ENCODE results near the gene DPH2.

The DPH2 gene

GRCh38 chr1:43947874-43948437 is 21.9 kb upstream of the DPH2 start:
- Mint-ChIP-seq H3K9me3 (no peaks in the 10 kb centered on the region), H3K27me3 (no peaks in the 10 kb centered on the region), H3K36me3 (ENCODE audit: insufficient read depth) (peaks cover 8% of the 10 kb centered on the region), H3K4me1 (peaks cover 53% of the 10 kb centered on the region), H3K27ac (ENCODE audit: low read depth) (no peak overlapping the region), H3K4me3 (peak overlapping the region; percentile 97)
- ATAC-seq (replicated peaks; ENCODE audit: extremely low read depth, poor library complexity, severe bottlenecking) = no peak
- no peak for DNase-seq (ENCODE audit: low spot score in 2 of 2)

GRCh38 chr1:43949678-43950077 is 20.1 kb upstream of the DPH2 start:
- peaks cover 50% of the 10 kb centered on the region for H3K4me1 Mint-ChIP-seq
- no peaks in the 10 kb centered on the region for H3K9me3 Mint-ChIP-seq
- peaks cover 8% of the 10 kb centered on the region for H3K36me3 Mint-ChIP-seq (ENCODE audit: insufficient read depth)
- no peak overlapping the region for H3K4me3 Mint-ChIP-seq
- H3K27me3 Mint-ChIP-seq = no peaks in the 10 kb centered on the region
- H3K27ac Mint-ChIP-seq (ENCODE audit: low read depth) = no peak overlapping the region
- DNase-seq (ENCODE audit: low spot score in 2 of 2) (no peak), ATAC-seq (replicated peaks; ENCODE audit: extremely low read depth, poor library complexity, severe bottlenecking) (no peak)

- Mint-ChIP-seq H3K27ac (ENCODE audit: low read depth) (no peak overlapping the region), H3K9me3 (no peaks in the 10 kb centered on the region), H3K4me1 (peaks cover 40% of the 10 kb centered on the region), H3K27me3 (no peaks in the 10 kb centered on the region), H3K36me3 (ENCODE audit: insufficient read depth) (peaks cover 8% of the 10 kb centered on the region), H3K4me3 (no peak overlapping the region)
- no peak for DNase-seq (ENCODE audit: low spot score in 2 of 2)
- ATAC-seq (replicated peaks; ENCODE audit: extremely low read depth, poor library complexity, severe bottlenecking) = no peak
Observed at GRCh38 chr1:43951021-43951985, 18.5 kb upstream of the DPH2 start.

- DNase-seq (ENCODE audit: low spot score in 2 of 2) = no peak
- peaks cover 38% of the 10 kb centered on the region for H3K4me1 Mint-ChIP-seq
- H3K4me3 Mint-ChIP-seq = no peak overlapping the region
- H3K9me3 Mint-ChIP-seq = no peaks in the 10 kb centered on the region
- no peak overlapping the region for H3K27ac Mint-ChIP-seq (ENCODE audit: low read depth)
- H3K36me3 Mint-ChIP-seq (ENCODE audit: insufficient read depth) = peaks cover 4% of the 10 kb centered on the region
- no peaks in the 10 kb centered on the region for H3K27me3 Mint-ChIP-seq
- no peak for ATAC-seq (replicated peaks; ENCODE audit: extremely low read depth, poor library complexity, severe bottlenecking)
Observed at GRCh38 chr1:43952731-43953346, 17.0 kb upstream of the DPH2 start.

- Mint-ChIP-seq H3K4me3 (no peak overlapping the region), H3K27me3 (no peaks in the 10 kb centered on the region), H3K4me1 (peaks cover 33% of the 10 kb centered on the region), H3K27ac (ENCODE audit: low read depth) (no peak overlapping the region), H3K36me3 (ENCODE audit: insufficient read depth) (peaks cover 4% of the 10 kb centered on the region), H3K9me3 (no peaks in the 10 kb centered on the region)
- DNase-seq (ENCODE audit: low spot score in 2 of 2) (no peak), ATAC-seq (replicated peaks; ENCODE audit: extremely low read depth, poor library complexity, severe bottlenecking) (no peak)
Observed at GRCh38 chr1:43953361-43953760, 16.4 kb upstream of the DPH2 start.

GRCh38 chr1:43954036-43954435 is 15.8 kb upstream of the DPH2 start:
- Mint-ChIP-seq H3K27me3 (no peaks in the 10 kb centered on the region), H3K27ac (ENCODE audit: low read depth) (no peak overlapping the region), H3K9me3 (no peaks in the 10 kb centered on the region), H3K4me3 (no peak overlapping the region), H3K4me1 (peaks cover 26% of the 10 kb centered on the region), H3K36me3 (ENCODE audit: insufficient read depth) (peaks cover 5% of the 10 kb centered on the region)
- DNase-seq (ENCODE audit: low spot score in 2 of 2) = no peak
- ATAC-seq (replicated peaks; ENCODE audit: extremely low read depth, poor library complexity, severe bottlenecking) = no peak

- Mint-ChIP-seq H3K4me1 (peaks cover 11% of the 10 kb centered on the region), H3K4me3 (no peak overlapping the region), H3K27ac (ENCODE audit: low read depth) (no peak overlapping the region), H3K27me3 (no peaks in the 10 kb centered on the region), H3K9me3 (no peaks in the 10 kb centered on the region), H3K36me3 (ENCODE audit: insufficient read depth) (peaks cover 3% of the 10 kb centered on the region)
- DNase-seq (ENCODE audit: low spot score in 2 of 2) (no peak), ATAC-seq (replicated peaks; ENCODE audit: extremely low read depth, poor library complexity, severe bottlenecking) (no peak)
Observed at GRCh38 chr1:43956234-43956633, 13.6 kb upstream of the DPH2 start.

GRCh38 chr1:43957407-43958040 is 12.3 kb upstream of the DPH2 start:
- H3K36me3 Mint-ChIP-seq (ENCODE audit: insufficient read depth) = peaks cover 6% of the 10 kb centered on the region
- H3K4me3 Mint-ChIP-seq = no peak overlapping the region
- DNase-seq (ENCODE audit: low spot score in 2 of 2) = no peak
- no peaks in the 10 kb centered on the region for H3K27me3 Mint-ChIP-seq
- H3K9me3 Mint-ChIP-seq = no peaks in the 10 kb centered on the region
- ATAC-seq (replicated peaks; ENCODE audit: extremely low read depth, poor library complexity, severe bottlenecking) = no peak
- peaks cover 7% of the 10 kb centered on the region for H3K4me1 Mint-ChIP-seq
- no peak overlapping the region for H3K27ac Mint-ChIP-seq (ENCODE audit: low read depth)

- DNase-seq (ENCODE audit: low spot score in 2 of 2) (no peak), ATAC-seq (replicated peaks; ENCODE audit: extremely low read depth, poor library complexity, severe bottlenecking) (no peak)
- Mint-ChIP-seq H3K27ac (ENCODE audit: low read depth) (no peak overlapping the region), H3K36me3 (ENCODE audit: insufficient read depth) (peaks cover 6% of the 10 kb centered on the region), H3K4me3 (no peak overlapping the region), H3K4me1 (peaks cover 7% of the 10 kb centered on the region), H3K27me3 (no peaks in the 10 kb centered on the region), H3K9me3 (no peaks in the 10 kb centered on the region)
Observed at GRCh38 chr1:43958351-43959255, 11.2 kb upstream of the DPH2 start.

- DNase-seq (ENCODE audit: low spot score in 2 of 2) = no peak
- Mint-ChIP-seq H3K36me3 (ENCODE audit: insufficient read depth) (peaks cover 6% of the 10 kb centered on the region), H3K27ac (ENCODE audit: low read depth) (no peak overlapping the region), H3K27me3 (no peaks in the 10 kb centered on the region), H3K9me3 (no peaks in the 10 kb centered on the region), H3K4me3 (no peak overlapping the region), H3K4me1 (no peaks in the 10 kb centered on the region)
- ATAC-seq (replicated peaks; ENCODE audit: extremely low read depth, poor library complexity, severe bottlenecking) = no peak
Observed at GRCh38 chr1:43960798-43961197, 9.0 kb upstream of the DPH2 start.

- H3K27me3 Mint-ChIP-seq = no peaks in the 10 kb centered on the region
- no peak for ATAC-seq (replicated peaks; ENCODE audit: extremely low read depth, poor library complexity, severe bottlenecking)
- H3K9me3 Mint-ChIP-seq = no peaks in the 10 kb centered on the region
Observed at GRCh38 chr1:43961692-43962091, 8.1 kb upstream of the DPH2 start.

GRCh38 chr1:43962324-43962723 is 7.5 kb upstream of the DPH2 start:
- Mint-ChIP-seq H3K36me3 (ENCODE audit: insufficient read depth) (peaks cover 6% of the 10 kb centered on the region), H3K4me3 (no peak overlapping the region), H3K27ac (ENCODE audit: low read depth) (no peak overlapping the region), H3K9me3 (no peaks in the 10 kb centered on the region), H3K27me3 (no peaks in the 10 kb centered on the region), H3K4me1 (no peaks in the 10 kb centered on the region)
- ATAC-seq (replicated peaks; ENCODE audit: extremely low read depth, poor library complexity, severe bottlenecking) (no peak), DNase-seq (ENCODE audit: low spot score in 2 of 2) (no peak)

More at GRCh38 chr1:43961692-43962091, 8.1 kb upstream of the DPH2 start:
- no peak for DNase-seq (ENCODE audit: low spot score in 2 of 2)
- H3K4me1 Mint-ChIP-seq = no peaks in the 10 kb centered on the region
- H3K36me3 Mint-ChIP-seq (ENCODE audit: insufficient read depth) = peaks cover 6% of the 10 kb centered on the region
- H3K27ac Mint-ChIP-seq (ENCODE audit: low read depth) = no peak overlapping the region
- no peak overlapping the region for H3K4me3 Mint-ChIP-seq
